HCT116 (cell line): Measurements from ENCODE around the gene FCRL6. TPM values are rescaled to one million over a fixed set of nuclear protein-coding genes. Genes with fewer than 3 reads are reported as not detected.

Source experiments
- ATAC-seq: fragments of 200-7000 bp; cut with Tn5 transposase; 2 replicates; pipeline ENCODE4 v1.9.1; 2020; ENCODE audit warnings: mild to moderate bottlenecking, moderate library complexity
- BruUV-seq: library from RNA; stranded (reverse); fragments of 400-500 nt; replicated peaks from 2 replicates; lab custom pipeline; 2021; lab: Mats Ljungman, UMichigan
- CTCF ChIA-PET: fragments of 300-600 bp; sonication (Branson Sonifier 250); formaldehyde crosslinking; loops from one replicate; lab custom pipeline; 2021; ENCODE audit warnings: antibody characterized with exemption; lab: Charles Lee
- POLR2A ChIA-PET: fragments of 300-600, 350-600 bp; sonication (Branson Sonifier 250); formaldehyde crosslinking; loops from one replicate; lab custom pipeline; 2021; ENCODE audit warnings: antibody characterized with exemption; lab: Charles Lee
- RAD21 ChIA-PET, 2 experiments: fragments of 300-600 bp; sonication (Branson Sonifier 250); formaldehyde crosslinking; loops; one replicate each; lab custom pipeline; 2023; ENCODE audit warnings: low total read pairs in 2 of 2; ENCODE audit not compliant: uncharacterized antibody in 2 of 2, unreplicated experiment in 2 of 2, low non-redundant PET in 1 of 2; lab: Charles Lee
- DNase-seq: peaks from one replicate; pipeline ENCODE4 v3.0.0-alpha.2; 2010; ENCODE audit warnings: low read depth, low spot score
- H2AFZ ChIP-seq: fragments of 200-600 bp; shearing (Covaris generic), sonication (generic); 2 replicates; pipeline ENCODE4 v1.6.1; 2017; ENCODE audit warnings: low read depth, mixed run types, mixed read lengths, antibody characterized with exemption, low read length; ENCODE audit not compliant: poor library complexity, severe bottlenecking
- H3K27ac ChIP-seq: 2 replicates; pipeline ENCODE4 v1.5.1; 2012; ENCODE audit warnings: low read depth, low read length
- H3K27me3 ChIP-seq: fragments of 200-600 bp; sonication (generic); 2 replicates; pipeline ENCODE4 v1.6.1; 2016; ENCODE audit warnings: mixed run types, low read length, mixed read lengths; ENCODE audit not compliant: insufficient read depth
- H3K36me3 ChIP-seq, 2 experiments: fragments of 200-500 bp in 1 of 2; fragments of 200-600 bp in 1 of 2; sonication (Bioruptor generic) in 1 of 2; sonication (generic) in 1 of 2; 2 replicates each; pipeline versions ENCODE4 v1.5.1 to v1.6.1; 2014 to 2016; ENCODE audit warnings: low read length in 2 of 2, inconsistent platforms in 1 of 2, mixed read lengths in 1 of 2, mixed run types in 1 of 2; ENCODE audit not compliant: insufficient read depth in 2 of 2, control insufficient read depth in 1 of 2
- H3K4me1 ChIP-seq, 2 experiments: fragments of 200-600 bp in 1 of 2; sonication (generic) in 1 of 2; 2 replicates each; pipeline versions ENCODE4 v1.5.1 to v1.6.1; 2012 to 2017; ENCODE audit warnings: low read length in 2 of 2, inconsistent platforms in 1 of 2, mild to moderate bottlenecking in 1 of 2, mixed read lengths in 1 of 2, mixed run types in 1 of 2, moderate library complexity in 1 of 2; ENCODE audit not compliant: insufficient read depth in 2 of 2, control insufficient read depth in 1 of 2
- H3K4me2 ChIP-seq: fragments of 200-600 bp; sonication (generic); 2 replicates; pipeline ENCODE4 v1.6.1; 2017; ENCODE audit warnings: mixed run types, low read length, mixed read lengths
- H3K4me3 ChIP-seq, 2 experiments: fragments of 200-600 bp in 1 of 2; sonication (generic) in 1 of 2; replicated peaks in 1 of 2; 2 replicates each; pipeline ENCODE4 v1.5.1; 2011 to 2016; ENCODE audit warnings: low read length in 2 of 2, control low read depth in 1 of 2, low read depth in 1 of 2, mild to moderate bottlenecking in 1 of 2, mixed read lengths in 1 of 2, mixed run types in 1 of 2
- H3K79me2 ChIP-seq: fragments of 200-600 bp; sonication (generic); 2 replicates; pipeline ENCODE4 v1.6.1; 2017; ENCODE audit warnings: mild to moderate bottlenecking, mixed run types, low read length, moderate library complexity, mixed read lengths; ENCODE audit not compliant: insufficient read depth
- H3K9ac ChIP-seq: fragments of 200-600 bp; sonication (generic); 2 replicates; pipeline ENCODE4 v1.6.1; 2016; ENCODE audit warnings: low read length, mixed read lengths
- H3K9me2 ChIP-seq: fragments of 200-600 bp; sonication (generic), shearing (Covaris generic); 2 replicates; pipeline ENCODE4 v1.6.1; 2017; ENCODE audit warnings: mixed run types, mild to moderate bottlenecking, moderate library complexity; ENCODE audit not compliant: insufficient read depth
- H3K9me3 ChIP-seq, 2 experiments: fragments of 200-500 bp in 1 of 2; fragments of 200-600 bp in 1 of 2; sonication (Bioruptor generic) in 1 of 2; sonication (generic) in 1 of 2; 2 replicates each; pipeline ENCODE4 v1.6.1; 2014 to 2017; ENCODE audit warnings: low read length in 2 of 2, mixed read lengths in 2 of 2, inconsistent platforms in 1 of 2, low read depth in 1 of 2, mild to moderate bottlenecking in 1 of 2, mixed run types in 1 of 2, moderate library complexity in 1 of 2; ENCODE audit not compliant: control insufficient read depth in 1 of 2, insufficient read depth in 1 of 2
- H4K20me1 ChIP-seq: fragments of 200-600 bp; sonication (generic), shearing (Covaris generic); 2 replicates; pipeline ENCODE4 v1.6.1; 2017; ENCODE audit warnings: mixed run types, mild to moderate bottlenecking, moderate library complexity; ENCODE audit not compliant: insufficient read depth
- ATF3 ChIP-seq: IDR thresholded peaks from 2 replicates; pipeline ENCODE4 v1.6.1; 2012
- EGR1 ChIP-seq: IDR thresholded peaks from 2 replicates; pipeline ENCODE4 v1.6.1; 2012; ENCODE audit warnings: low read depth
- ELF1 ChIP-seq: IDR thresholded peaks from 2 replicates; pipeline ENCODE4 v1.6.1; 2012; ENCODE audit warnings: low read depth, borderline replicate concordance
- EZH2 ChIP-seq: fragments of 200-600 bp; sonication (generic); IDR thresholded peaks from 2 replicates; pipeline ENCODE4 v1.6.1; 2017; ENCODE audit warnings: antibody characterized with exemption, mixed run types
- EZH2phosphoT487 ChIP-seq: fragments of 200-600 bp; IDR thresholded peaks from 2 replicates; pipeline ENCODE4 v1.6.1; 2018; ENCODE audit warnings: antibody characterized with exemption, borderline replicate concordance
- FOSL1 ChIP-seq: IDR thresholded peaks from 2 replicates; pipeline ENCODE4 v1.6.1; 2012; ENCODE audit warnings: low read depth
- POLR2AphosphoS5 ChIP-seq: IDR thresholded peaks from 2 replicates; pipeline ENCODE4 v1.6.1; 2011; ENCODE audit warnings: mild to moderate bottlenecking, low read depth, low read length, moderate library complexity
- RAD21 ChIP-seq: IDR thresholded peaks from 2 replicates; pipeline ENCODE4 v1.6.1; 2012; ENCODE audit warnings: low read depth, mild to moderate bottlenecking
- REST ChIP-seq: IDR thresholded peaks from 2 replicates; pipeline ENCODE4 v1.6.1; 2012; ENCODE audit warnings: low read depth
- SRF ChIP-seq: IDR thresholded peaks from 2 replicates; pipeline ENCODE4 v1.6.1; 2012; ENCODE audit warnings: low read depth
- TCF7L2 ChIP-seq: IDR thresholded peaks from 2 replicates; pipeline ENCODE4 v1.7.0; 2011; ENCODE audit warnings: borderline replicate concordance, inconsistent platforms; ENCODE audit not compliant: insufficient read depth, insufficient read length; ENCODE audit errors: extremely low read depth
- YY1 ChIP-seq: IDR thresholded peaks from 2 replicates; pipeline ENCODE4 v1.6.1; 2011; ENCODE audit warnings: low read length, low read depth, moderate library complexity, mild to moderate bottlenecking; ENCODE audit not compliant: insufficient replicate concordance; ENCODE audit errors: extremely low read depth
- ZNF274 ChIP-seq: fragments of 200-500 bp; sonication (Bioruptor generic); IDR thresholded peaks from 2 replicates; pipeline ENCODE4 v1.6.1; 2014; ENCODE audit warnings: mild to moderate bottlenecking, low read depth, low read length, inconsistent platforms
- intact Hi-C: fragments of 100-400 bp; cut with micrococcal nuclease; formaldehyde crosslinking; loops from 2 replicates; pipeline ENCODE4 v1.10.0; 2022
- total RNA-seq: library from RNA; stranded (reverse); gene quantifications from one replicate; pipeline ENCODE4 v1.2.1, GENCODE V29; 2021; ENCODE audit not compliant: unreplicated experiment
- TF ChIP-seq, protein P1 (sequence below): IDR thresholded peaks from 2 replicates; pipeline ENCODE4 v1.6.1; 2012

FCRL6 gene
- total RNA-seq, 1 experiment from 2014 or later: not detected

DNA sequence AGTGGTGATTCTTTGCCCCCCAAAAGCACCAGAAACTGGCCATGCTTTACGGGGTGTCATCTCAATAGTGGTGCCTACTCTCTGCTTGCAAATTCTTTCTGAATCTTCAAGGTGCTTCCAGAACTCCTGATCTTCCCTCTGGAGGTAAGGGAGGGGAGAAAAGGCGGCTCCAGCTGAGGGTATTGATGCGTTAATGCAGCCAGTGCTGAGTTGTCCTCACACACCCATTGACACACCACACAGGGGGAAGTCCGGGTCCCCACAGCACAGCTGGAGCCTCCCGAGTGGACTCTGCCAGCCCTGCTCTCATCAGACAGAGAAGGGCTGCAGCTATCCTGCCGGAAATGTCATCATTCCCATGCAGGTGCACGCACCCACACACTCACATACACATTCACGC is 59.1 kb downstream of the FCRL6 start:
- no peaks in the 10 kb centered on the region for H3K79me2 ChIP-seq
- CTCF ChIA-PET: no interaction called here
- no peaks in the 10 kb centered on the region for H3K36me3 ChIP-seq
- no peaks in the 10 kb centered on the region for H3K9me3 ChIP-seq
- POLR2A ChIA-PET: interaction anchor here (0.6 kb wide), 1 partner anchor 41 kb away, joined by 3 read pairs; no protein-coding TSS in a partner anchor
- H3K4me3 ChIP-seq: no peak overlapping the region
- H3K9me2 ChIP-seq: no peaks in the 10 kb centered on the region
- H3K9ac ChIP-seq: no peak overlapping the region
- H3K27me3 ChIP-seq: no peaks in the 10 kb centered on the region; the same call in 1 of the 2 replicates
- no peak overlapping the region for H2AFZ ChIP-seq
- no TSS peak for BruUV-seq
- H4K20me1 ChIP-seq: no peaks in the 10 kb centered on the region
- intact Hi-C loops: no loop called here
- H3K27ac ChIP-seq: no peak overlapping the region
- DNase-seq: no peak
- TF ChIP-seq TCF7L2 (no peak), YY1 (no peak), ATF3 (no peak), EZH2 (no peak), EGR1 (no peak), FOSL1 (no peak), EZH2phosphoT487 (no peak)
- TF ChIP-seq, all 23 proteins: peak for 0
- peaks cover 9 to 12% of the 10 kb centered on the region in 2 experiments for H3K4me1 ChIP-seq
- H3K4me2 ChIP-seq: no peak overlapping the region
- RAD21 ChIA-PET: no interaction called here
- no peak for ATAC-seq

GRCh38 chr1:159862031-159862430 is 59.9 kb downstream of the FCRL6 start:
- ChIA-PET CTCF (no interaction called here), POLR2A (no interaction called here), RAD21 (no interaction called here)
- Histone ChIP-seq H3K9me2 (no peaks in the 10 kb centered on the region), H3K4me2 (no peak overlapping the region), H4K20me1 (no peaks in the 10 kb centered on the region), H3K4me1 (peaks cover under 1 to 12% of the 10 kb centered on the region in 2 experiments; a peak in 3 of 4 replicates), H2AFZ (no peak overlapping the region), H3K27me3 (no peaks in the 10 kb centered on the region; the same call in 1 of the 2 replicates), H3K79me2 (no peaks in the 10 kb centered on the region), H3K27ac (no peak overlapping the region), H3K9me3 (no peaks in the 10 kb centered on the region), H3K9ac (no peak overlapping the region), H3K4me3 (no peak overlapping the region), H3K36me3 (no peaks in the 10 kb centered on the region)
- DNase-seq: no peak
- intact Hi-C loops: no loop called here
- BruUV-seq: no TSS peak
- ATAC-seq: no peak
- no peak for TF ChIP-seq FOSL1
- TF ChIP-seq POLR2AphosphoS5: no peak
- TF ChIP-seq ZNF274: no peak
- TF ChIP-seq RAD21: no peak
- TF ChIP-seq, protein P1, sequence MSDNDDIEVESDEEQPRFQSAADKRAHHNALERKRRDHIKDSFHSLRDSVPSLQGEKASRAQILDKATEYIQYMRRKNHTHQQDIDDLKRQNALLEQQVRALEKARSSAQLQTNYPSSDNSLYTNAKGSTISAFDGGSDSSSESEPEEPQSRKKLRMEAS: no peak
- no peak for TF ChIP-seq ELF1
- no peak for TF ChIP-seq SRF
- TF ChIP-seq EGR1: no peak
- TF ChIP-seq TCF7L2: no peak
- no peak for TF ChIP-seq REST
- no peak for TF ChIP-seq ATF3
